ENCODE results near the gene MAP1LC3C. TPM values are rescaled to one million over a fixed set of nuclear protein-coding genes. Genes with fewer than 3 reads are reported as not detected.

The MAP1LC3C gene
- 0.76 and 0.92 TPM in 2 replicates for polyA plus RNA-seq (2013)

DNA sequence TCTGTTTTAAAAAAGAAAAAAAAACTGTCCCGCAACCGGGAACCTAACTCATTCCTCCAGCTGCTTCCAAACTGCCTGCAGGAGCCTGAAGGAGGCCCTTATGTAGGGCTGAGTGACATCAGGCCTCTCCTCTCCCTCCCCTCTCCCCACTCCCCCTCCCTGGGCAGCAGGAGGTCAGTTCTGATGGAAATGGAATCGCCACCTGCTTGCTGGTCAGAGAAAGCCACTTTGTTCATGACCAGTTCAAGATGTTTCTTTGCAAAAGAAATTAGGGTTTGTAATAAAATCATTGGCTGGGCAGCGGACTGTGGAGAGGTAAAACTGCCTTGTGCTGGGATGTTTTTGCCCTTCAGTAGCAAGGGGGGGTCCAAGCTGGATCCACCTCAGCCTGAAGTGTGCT is at the start of gene MAP1LC3C:
TSS of gene MAP1LC3C (minus strand) at position 73 of the 400 bp plus-strand sequence. CDS start 90 bp downstream, outside the sequence.
- Histone ChIP-seq H4K8ac (ENCODE audit: low read depth, low read length) (peak within 1 kb of the TSS; percentile 16), H3K27ac (ENCODE audit: low read depth, low read length) (no peak within 1 kb of the TSS), H4K91ac (ENCODE audit: low read depth, low read length) (no peak within 1 kb of the TSS), H2BK12ac (ENCODE audit: low read length) (no peak within 1 kb of the TSS), H3K36me3 (ENCODE audit: control insufficient read depth in 1 of 2, insufficient read depth in 2 of 2, low read length in 2 of 2) (no peaks in the 10 kb centered on the region), H2BK120ac (ENCODE audit: insufficient read depth, low read length, poor library complexity) (no peak within 1 kb of the TSS), H2AFZ (ENCODE audit: insufficient read depth, low read length, poor library complexity) (peak within 1 kb of the TSS; percentile 23), H3K79me1 (ENCODE audit: low read length) (no peaks in the 10 kb centered on the region), H4K12ac (ENCODE audit: low read depth, low read length) (peak within 1 kb of the TSS; percentile 28), H3K9ac (ENCODE audit: low read length) (no peak within 1 kb of the TSS), H3K23ac (ENCODE audit: low read length) (no peak within 1 kb of the TSS), H3K4ac (ENCODE audit: low read depth, low read length) (no peak within 1 kb of the TSS), H3K14ac (ENCODE audit: low read length) (no peak within 1 kb of the TSS), H2AK5ac (ENCODE audit: low read length) (no peak within 1 kb of the TSS), H3K79me2 (ENCODE audit: control insufficient read depth, insufficient read depth, low read length, poor library complexity) (no peaks in the 10 kb centered on the region), H3K18ac (ENCODE audit: low read length) (no peak within 1 kb of the TSS), H3K9me3 (ENCODE audit: insufficient read depth, low read depth, low read length) (peaks cover 2% of the 10 kb centered on the region), H3K4me3 (ENCODE audit: low read depth, low read length) (no peak within 1 kb of the TSS), H3K4me1 (ENCODE audit: control insufficient read depth in 1 of 2, insufficient read depth in 2 of 2, low read length in 2 of 2) (peaks cover 7 to 10% of the 10 kb centered on the region in 2 experiments), H2BK5ac (ENCODE audit: low read depth, low read length, poor library complexity) (no peak within 1 kb of the TSS), H3K27me3 (ENCODE audit: insufficient read depth, low read length) (no peaks in the 10 kb centered on the region), H3K4me2 (ENCODE audit: low read length) (peak within 1 kb of the TSS; percentile 54)
- no CpG with 5 or more reads among the region's 4 CpGs for WGBS (ENCODE audit: extremely low coverage, insufficient coverage, insufficient read length)
- peak; percentile 27 to 30 for DNase-seq

DNA sequence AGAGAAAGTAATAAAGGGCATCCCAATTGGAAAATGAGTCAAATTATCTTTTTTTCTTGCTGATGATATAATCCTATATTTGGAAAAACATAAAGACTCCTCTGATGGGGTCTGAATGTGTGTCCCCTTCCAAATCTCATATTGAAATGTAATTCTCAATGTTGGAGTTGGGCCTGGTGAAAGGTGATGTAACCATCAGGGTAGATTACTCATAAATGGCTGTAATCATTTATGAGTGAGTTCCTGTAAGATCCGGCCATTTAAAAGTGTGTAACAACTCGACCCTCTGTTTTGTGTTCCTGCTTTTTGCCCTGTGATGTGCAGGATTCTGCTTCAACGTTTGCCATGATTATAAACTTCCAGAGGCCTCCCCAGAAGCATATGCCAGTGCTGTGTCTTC is 44.3 kb upstream of the MAP1LC3C start:
- H3K79me2 ChIP-seq (ENCODE audit: control insufficient read depth, insufficient read depth, low read length, poor library complexity) = no peaks in the 10 kb centered on the region
- no peak overlapping the region for H3K14ac ChIP-seq (ENCODE audit: low read length)
- H4K12ac ChIP-seq (ENCODE audit: low read depth, low read length) = no peak overlapping the region
- no peak overlapping the region for H2BK120ac ChIP-seq (ENCODE audit: insufficient read depth, low read length, poor library complexity)
- H3K9ac ChIP-seq (ENCODE audit: low read length) = no peak overlapping the region
- no peaks in the 10 kb centered on the region for H3K27me3 ChIP-seq (ENCODE audit: insufficient read depth, low read length)
- H2BK5ac ChIP-seq (ENCODE audit: low read depth, low read length, poor library complexity) = no peak overlapping the region
- no peak for DNase-seq
- H2AFZ ChIP-seq (ENCODE audit: insufficient read depth, low read length, poor library complexity) = no peak overlapping the region
- H2BK12ac ChIP-seq (ENCODE audit: low read length) = no peak overlapping the region
- no peak overlapping the region for H2AK5ac ChIP-seq (ENCODE audit: low read length)
- no peak overlapping the region for H3K4me2 ChIP-seq (ENCODE audit: low read length)
- no peak overlapping the region for H3K18ac ChIP-seq (ENCODE audit: low read length)
- H3K9me3 ChIP-seq (ENCODE audit: insufficient read depth, low read depth, low read length) = no peaks in the 10 kb centered on the region
- no CpG with 5 or more reads among the region's 3 CpGs for WGBS (ENCODE audit: extremely low coverage, insufficient coverage, insufficient read length)
- no peaks in the 10 kb centered on the region for H3K79me1 ChIP-seq (ENCODE audit: low read length)
- no peak overlapping the region for H3K4ac ChIP-seq (ENCODE audit: low read depth, low read length)
- H3K4me3 ChIP-seq (ENCODE audit: low read depth, low read length) = no peak overlapping the region
- H3K23ac ChIP-seq (ENCODE audit: low read length) = no peak overlapping the region
- H3K27ac ChIP-seq (ENCODE audit: low read depth, low read length) = no peak overlapping the region
- no peak overlapping the region for H4K91ac ChIP-seq (ENCODE audit: low read depth, low read length)
- no peaks in the 10 kb centered on the region for H3K4me1 ChIP-seq (ENCODE audit: control insufficient read depth in 1 of 2, insufficient read depth in 2 of 2, low read length in 2 of 2)
- H3K36me3 ChIP-seq (ENCODE audit: control insufficient read depth in 1 of 2, insufficient read depth in 2 of 2, low read length in 2 of 2) = no peaks in the 10 kb centered on the region
- no peak overlapping the region for H4K8ac ChIP-seq (ENCODE audit: low read depth, low read length)

DNA sequence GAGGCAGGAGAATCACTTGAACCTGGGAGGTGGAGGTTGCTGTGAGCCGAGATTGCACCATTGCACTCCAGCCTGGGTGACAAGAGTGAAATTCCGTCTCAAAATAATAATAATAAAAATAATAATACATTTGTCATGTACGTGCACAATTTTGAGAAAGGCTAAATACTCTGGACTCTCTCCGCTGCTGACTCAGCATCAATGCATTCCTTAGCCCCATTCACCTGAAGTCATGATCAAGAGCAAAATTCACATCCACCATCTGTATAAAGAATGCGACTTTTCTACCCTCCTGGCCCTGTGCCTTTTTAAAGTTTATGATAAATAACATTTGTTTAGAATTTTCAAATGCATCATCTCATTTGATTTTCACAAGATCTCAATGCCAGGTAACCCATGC is 35.5 kb upstream of the MAP1LC3C start:
- Histone ChIP-seq H3K4me2 (ENCODE audit: low read length) (no peak overlapping the region), H3K4me1 (ENCODE audit: control insufficient read depth in 1 of 2, insufficient read depth in 2 of 2, low read length in 2 of 2) (peaks cover 0 to 4% of the 10 kb centered on the region in 2 experiments), H4K12ac (ENCODE audit: low read depth, low read length) (no peak overlapping the region), H2AFZ (ENCODE audit: insufficient read depth, low read length, poor library complexity) (no peak overlapping the region), H3K9me3 (ENCODE audit: insufficient read depth, low read depth, low read length) (no peaks in the 10 kb centered on the region), H3K27ac (ENCODE audit: low read depth, low read length) (no peak overlapping the region), H3K27me3 (ENCODE audit: insufficient read depth, low read length) (no peaks in the 10 kb centered on the region), H2AK5ac (ENCODE audit: low read length) (no peak overlapping the region), H3K23ac (ENCODE audit: low read length) (no peak overlapping the region), H3K9ac (ENCODE audit: low read length) (no peak overlapping the region), H3K79me1 (ENCODE audit: low read length) (no peaks in the 10 kb centered on the region), H2BK5ac (ENCODE audit: low read depth, low read length, poor library complexity) (no peak overlapping the region), H3K4me3 (ENCODE audit: low read depth, low read length) (no peak overlapping the region), H3K18ac (ENCODE audit: low read length) (no peak overlapping the region), H3K4ac (ENCODE audit: low read depth, low read length) (no peak overlapping the region), H3K36me3 (ENCODE audit: control insufficient read depth in 1 of 2, insufficient read depth in 2 of 2, low read length in 2 of 2) (no peaks in the 10 kb centered on the region), H4K8ac (ENCODE audit: low read depth, low read length) (no peak overlapping the region), H4K91ac (ENCODE audit: low read depth, low read length) (no peak overlapping the region), H2BK120ac (ENCODE audit: insufficient read depth, low read length, poor library complexity) (no peak overlapping the region), H3K79me2 (ENCODE audit: control insufficient read depth, insufficient read depth, low read length, poor library complexity) (no peaks in the 10 kb centered on the region), H3K14ac (ENCODE audit: low read length) (no peak overlapping the region), H2BK12ac (ENCODE audit: low read length) (no peak overlapping the region)
- WGBS (ENCODE audit: extremely low coverage, insufficient coverage, insufficient read length) = no CpG with 5 or more reads among the region's 5 CpGs
- DNase-seq = no peak

DNA sequence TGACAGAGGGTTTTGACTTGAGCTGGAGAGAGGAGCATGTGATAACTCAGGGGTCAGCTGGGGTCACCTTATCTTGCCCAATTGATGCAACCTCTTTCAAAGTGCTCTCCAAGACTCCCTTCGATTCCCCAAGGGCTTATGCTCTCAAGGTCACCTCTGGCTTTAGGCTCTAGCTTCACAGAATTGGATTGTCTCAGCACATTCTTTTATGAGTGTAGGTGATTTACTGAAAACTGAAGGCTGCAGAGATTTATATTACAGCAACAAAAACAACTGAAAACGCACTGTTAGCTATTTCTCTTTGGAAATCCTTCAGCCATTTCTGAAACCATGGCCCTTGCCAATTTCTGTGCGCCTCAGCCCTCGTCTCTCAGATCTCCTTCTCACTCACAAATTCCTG is 34.5 kb upstream of the MAP1LC3C start:
- no peak overlapping the region for H3K18ac ChIP-seq (ENCODE audit: low read length)
- no peak overlapping the region for H4K12ac ChIP-seq (ENCODE audit: low read depth, low read length)
- H3K4me2 ChIP-seq (ENCODE audit: low read length) = no peak overlapping the region
- no peak overlapping the region for H3K23ac ChIP-seq (ENCODE audit: low read length)
- no peak overlapping the region for H2BK12ac ChIP-seq (ENCODE audit: low read length)
- peaks cover 0 to 4% of the 10 kb centered on the region in 2 experiments for H3K4me1 ChIP-seq (ENCODE audit: control insufficient read depth in 1 of 2, insufficient read depth in 2 of 2, low read length in 2 of 2)
- no peaks in the 10 kb centered on the region for H3K27me3 ChIP-seq (ENCODE audit: insufficient read depth, low read length)
- DNase-seq = no peak
- H3K9me3 ChIP-seq (ENCODE audit: insufficient read depth, low read depth, low read length) = no peaks in the 10 kb centered on the region
- H3K14ac ChIP-seq (ENCODE audit: low read length) = no peak overlapping the region
- no peak overlapping the region for H3K4me3 ChIP-seq (ENCODE audit: low read depth, low read length)
- H2AFZ ChIP-seq (ENCODE audit: insufficient read depth, low read length, poor library complexity) = no peak overlapping the region
- no peak overlapping the region for H2BK5ac ChIP-seq (ENCODE audit: low read depth, low read length, poor library complexity)
- no peak overlapping the region for H4K8ac ChIP-seq (ENCODE audit: low read depth, low read length)
- H3K4ac ChIP-seq (ENCODE audit: low read depth, low read length) = no peak overlapping the region
- no CpG with 5 or more reads among the region's 4 CpGs for WGBS (ENCODE audit: extremely low coverage, insufficient coverage, insufficient read length)
- H3K79me2 ChIP-seq (ENCODE audit: control insufficient read depth, insufficient read depth, low read length, poor library complexity) = no peaks in the 10 kb centered on the region
- H3K36me3 ChIP-seq (ENCODE audit: control insufficient read depth in 1 of 2, insufficient read depth in 2 of 2, low read length in 2 of 2) = no peaks in the 10 kb centered on the region
- H2BK120ac ChIP-seq (ENCODE audit: insufficient read depth, low read length, poor library complexity) = no peak overlapping the region
- no peak overlapping the region for H3K9ac ChIP-seq (ENCODE audit: low read length)
- H3K27ac ChIP-seq (ENCODE audit: low read depth, low read length) = no peak overlapping the region
- no peak overlapping the region for H2AK5ac ChIP-seq (ENCODE audit: low read length)
- no peak overlapping the region for H4K91ac ChIP-seq (ENCODE audit: low read depth, low read length)
- no peaks in the 10 kb centered on the region for H3K79me1 ChIP-seq (ENCODE audit: low read length)
